Measurements from ENCODE around the gene MEA1. TPM values are rescaled to one million over a fixed set of nuclear protein-coding genes. Genes with fewer than 3 reads are reported as not detected.
A peak's percentile ranks its signal among the peaks of the same experiment; 100 is the strongest.

Gene MEA1
- total and polyA plus RNA-seq, 2 experiments from 2014 or later = 70.5 to 205 TPM

- TF ChIP-seq EZH2 (IDR thresholded peaks at IDR 0.05; ENCODE audit: low read depth, unreplicated experiment) (no peak), EZH2phosphoT487 (IDR thresholded peaks at IDR 0.05; ENCODE audit: unreplicated experiment) (no peak), POLR2AphosphoS5 (IDR thresholded peaks at IDR 0.05; ENCODE audit: low read depth) (no peak), ZNF331 (CRISPR knock-in tag; IDR thresholded peaks at IDR 0.05; ENCODE audit: low read depth) (no peak), CTCF (conservative IDR thresholded peaks at IDR 0.05; ENCODE audit: low read depth in 2 of 2) (no peak)
- TF ChIP-seq, protein P1, sequence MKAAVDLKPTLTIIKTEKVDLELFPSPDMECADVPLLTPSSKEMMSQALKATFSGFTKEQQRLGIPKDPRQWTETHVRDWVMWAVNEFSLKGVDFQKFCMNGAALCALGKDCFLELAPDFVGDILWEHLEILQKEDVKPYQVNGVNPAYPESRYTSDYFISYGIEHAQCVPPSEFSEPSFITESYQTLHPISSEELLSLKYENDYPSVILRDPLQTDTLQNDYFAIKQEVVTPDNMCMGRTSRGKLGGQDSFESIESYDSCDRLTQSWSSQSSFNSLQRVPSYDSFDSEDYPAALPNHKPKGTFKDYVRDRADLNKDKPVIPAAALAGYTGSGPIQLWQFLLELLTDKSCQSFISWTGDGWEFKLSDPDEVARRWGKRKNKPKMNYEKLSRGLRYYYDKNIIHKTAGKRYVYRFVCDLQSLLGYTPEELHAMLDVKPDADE (IDR thresholded peaks at IDR 0.05) = no peak
Measured at GRCh38 chr6:43062818-43063217, 49.1 kb upstream of the MEA1 start (continued).

DNA sequence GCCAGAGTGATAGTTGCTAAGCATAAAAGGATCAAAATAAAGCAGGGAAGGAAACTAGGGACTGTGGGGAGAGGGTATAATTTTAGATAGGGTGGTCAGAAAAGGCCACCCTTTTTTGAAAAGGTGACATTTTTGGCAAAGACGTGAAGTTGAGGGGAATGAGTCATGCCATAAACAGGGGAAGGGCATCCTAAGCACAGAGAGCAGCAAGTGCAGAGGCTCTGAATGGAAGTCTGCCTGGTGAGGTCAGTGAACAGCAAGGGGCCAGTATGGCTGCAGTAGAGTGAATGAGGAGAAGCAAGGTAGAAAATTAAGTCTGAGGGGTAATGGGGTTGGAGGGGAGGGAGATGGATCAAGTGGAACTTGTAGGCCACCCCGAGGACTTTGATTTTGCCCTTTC, 48.1 kb upstream of the MEA1 start:
- H3F3A ChIP-seq (replicated peaks; ENCODE audit: low read depth) = peaks cover 8% of the 10 kb centered on the region
- H3K4me3 ChIP-seq = no peak overlapping the region
- peaks cover 20% of the 10 kb centered on the region for H3K4me1 Mint-ChIP-seq
- H3K4me2 ChIP-seq = no peak overlapping the region
- no peaks in the 10 kb centered on the region; the same call in 2 of the 3 replicates for H3K9me3 Mint-ChIP-seq
- H3K4me3 Mint-ChIP-seq = peak overlapping the region; percentile 28; the same call in 1 of the 3 replicates
- no peaks in the 10 kb centered on the region for H3K9me2 ChIP-seq (ENCODE audit: insufficient read depth)
- no peaks in the 10 kb centered on the region for H3K27me3 ChIP-seq (ENCODE audit: insufficient read depth)
- no peak overlapping the region for H2AFZ ChIP-seq
- no peak overlapping the region for H3K27ac Mint-ChIP-seq
- peaks cover 10% of the 10 kb centered on the region for H3K36me3 Mint-ChIP-seq (ENCODE audit: low read depth)
- ATAC-seq (no peak), DNase-seq (ENCODE audit: low spot score) (no peak)
- H3K4me1 ChIP-seq (ENCODE audit: insufficient read depth) = peaks cover 9% of the 10 kb centered on the region
- peaks cover 14% of the 10 kb centered on the region for H3K27me3 Mint-ChIP-seq (ENCODE audit: insufficient read depth, low read depth, poor library complexity)
- no peak overlapping the region for H3K27ac ChIP-seq (ENCODE audit: low read depth)
- peaks cover 5% of the 10 kb centered on the region; the same call in 1 of the 2 replicates for H3K36me3 ChIP-seq (ENCODE audit: insufficient read depth)
- no peaks in the 10 kb centered on the region for H4K20me1 ChIP-seq (replicated peaks; ENCODE audit: insufficient read depth)
- H3K79me2 ChIP-seq (replicated peaks; ENCODE audit: insufficient read depth) = peaks cover 26% of the 10 kb centered on the region
- no peak for TF ChIP-seq CREB1 (CRISPR knock-in tag; IDR thresholded peaks at IDR 0.05; ENCODE audit: low read depth)
- TF ChIP-seq, protein P2, sequence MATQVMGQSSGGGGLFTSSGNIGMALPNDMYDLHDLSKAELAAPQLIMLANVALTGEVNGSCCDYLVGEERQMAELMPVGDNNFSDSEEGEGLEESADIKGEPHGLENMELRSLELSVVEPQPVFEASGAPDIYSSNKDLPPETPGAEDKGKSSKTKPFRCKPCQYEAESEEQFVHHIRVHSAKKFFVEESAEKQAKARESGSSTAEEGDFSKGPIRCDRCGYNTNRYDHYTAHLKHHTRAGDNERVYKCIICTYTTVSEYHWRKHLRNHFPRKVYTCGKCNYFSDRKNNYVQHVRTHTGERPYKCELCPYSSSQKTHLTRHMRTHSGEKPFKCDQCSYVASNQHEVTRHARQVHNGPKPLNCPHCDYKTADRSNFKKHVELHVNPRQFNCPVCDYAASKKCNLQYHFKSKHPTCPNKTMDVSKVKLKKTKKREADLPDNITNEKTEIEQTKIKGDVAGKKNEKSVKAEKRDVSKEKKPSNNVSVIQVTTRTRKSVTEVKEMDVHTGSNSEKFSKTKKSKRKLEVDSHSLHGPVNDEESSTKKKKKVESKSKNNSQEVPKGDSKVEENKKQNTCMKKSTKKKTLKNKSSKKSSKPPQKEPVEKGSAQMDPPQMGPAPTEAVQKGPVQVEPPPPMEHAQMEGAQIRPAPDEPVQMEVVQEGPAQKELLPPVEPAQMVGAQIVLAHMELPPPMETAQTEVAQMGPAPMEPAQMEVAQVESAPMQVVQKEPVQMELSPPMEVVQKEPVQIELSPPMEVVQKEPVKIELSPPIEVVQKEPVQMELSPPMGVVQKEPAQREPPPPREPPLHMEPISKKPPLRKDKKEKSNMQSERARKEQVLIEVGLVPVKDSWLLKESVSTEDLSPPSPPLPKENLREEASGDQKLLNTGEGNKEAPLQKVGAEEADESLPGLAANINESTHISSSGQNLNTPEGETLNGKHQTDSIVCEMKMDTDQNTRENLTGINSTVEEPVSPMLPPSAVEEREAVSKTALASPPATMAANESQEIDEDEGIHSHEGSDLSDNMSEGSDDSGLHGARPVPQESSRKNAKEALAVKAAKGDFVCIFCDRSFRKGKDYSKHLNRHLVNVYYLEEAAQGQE (IDR thresholded peaks at IDR 0.05; ENCODE audit: unreplicated experiment) = no peak
- TF ChIP-seq, protein P1 (IDR thresholded peaks at IDR 0.05) = no peak
- no peak for TF ChIP-seq ZNF114 (CRISPR knock-in tag; IDR thresholded peaks at IDR 0.05)
- no peak for TF ChIP-seq POLR2AphosphoS5 (IDR thresholded peaks at IDR 0.05; ENCODE audit: low read depth)
- TF ChIP-seq EZH2 (IDR thresholded peaks at IDR 0.05; ENCODE audit: low read depth, unreplicated experiment) = no peak
- TF ChIP-seq ZNF331 (CRISPR knock-in tag; IDR thresholded peaks at IDR 0.05; ENCODE audit: low read depth) = no peak
- no peak for TF ChIP-seq EZH2phosphoT487 (IDR thresholded peaks at IDR 0.05; ENCODE audit: unreplicated experiment)
- TF ChIP-seq JUNB (IDR thresholded peaks at IDR 0.05; ENCODE audit: unreplicated experiment) = no peak
- TF ChIP-seq STAT1 (IDR thresholded peaks at IDR 0.05; ENCODE audit: unreplicated experiment) = no peak
